Iris pigment epithelial cell (primary cell): ENCODE results near the gene EARS2.
"Not testable (repeated sequence)": the region's sequence is repeated elsewhere in the genome, so short reads cannot be mapped to it uniquely, and the experiment has no call there.

Experiments used
- DNase-seq: peaks from one replicate; pipeline ENCODE4 v3.0.0-alpha.2; 2011; ENCODE audit warnings: low read depth

The EARS2 gene

DNA sequence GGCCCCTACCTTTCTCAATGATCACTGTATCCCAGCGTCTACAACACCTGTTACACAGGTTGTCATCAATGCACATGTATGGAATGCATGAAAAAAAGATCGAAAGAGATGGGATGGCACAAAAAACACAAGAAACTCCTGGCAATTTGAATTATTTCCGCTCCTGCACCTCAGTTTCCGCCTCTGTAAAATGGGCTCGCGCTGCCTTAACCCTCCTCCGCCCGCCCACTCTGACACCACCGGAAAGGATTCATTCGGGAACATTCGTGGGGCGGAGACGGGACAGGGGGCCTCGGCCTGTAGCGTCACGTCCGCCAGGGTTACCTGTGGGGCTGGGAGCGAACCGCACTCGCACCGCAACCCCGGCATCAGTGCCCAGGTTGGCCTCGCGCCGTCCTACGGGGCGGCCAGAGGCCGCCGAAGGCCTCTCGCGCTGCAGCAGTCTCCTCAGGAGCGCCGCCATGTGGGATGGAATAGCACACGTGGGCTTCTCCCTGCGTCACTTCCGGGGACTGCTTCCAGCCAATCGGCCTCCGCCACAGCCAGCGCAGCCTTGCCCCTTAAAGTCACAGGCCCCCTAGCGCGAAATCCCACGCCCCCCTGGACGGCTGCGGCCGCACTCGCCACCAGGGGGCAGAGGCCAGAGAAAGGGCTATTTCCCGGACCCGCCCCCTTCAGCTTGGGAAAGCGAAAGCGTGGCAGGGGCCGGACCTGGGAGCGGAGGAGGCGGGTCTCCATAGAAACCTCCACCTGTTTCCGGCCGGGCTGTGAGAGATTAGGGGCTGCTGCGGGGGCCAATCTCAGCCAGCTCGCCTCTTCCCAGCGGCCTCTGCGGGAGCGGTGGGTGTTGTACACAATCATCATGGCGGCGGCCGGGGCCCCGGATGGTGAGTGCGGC, at the start of gene EARS2, which contains the start of gene UBFD1:
Gene EARS2, minus strand, starts transcription at position 470 of the 898 bp plus-strand sequence. Its CDS starts 7 bp downstream, at position 463.
Gene UBFD1, plus strand, starts transcription at position 847 of the 898 bp plus-strand sequence. Its CDS starts 16 bp downstream, at position 863.
- DNase-seq = peak; percentile 99

DNA sequence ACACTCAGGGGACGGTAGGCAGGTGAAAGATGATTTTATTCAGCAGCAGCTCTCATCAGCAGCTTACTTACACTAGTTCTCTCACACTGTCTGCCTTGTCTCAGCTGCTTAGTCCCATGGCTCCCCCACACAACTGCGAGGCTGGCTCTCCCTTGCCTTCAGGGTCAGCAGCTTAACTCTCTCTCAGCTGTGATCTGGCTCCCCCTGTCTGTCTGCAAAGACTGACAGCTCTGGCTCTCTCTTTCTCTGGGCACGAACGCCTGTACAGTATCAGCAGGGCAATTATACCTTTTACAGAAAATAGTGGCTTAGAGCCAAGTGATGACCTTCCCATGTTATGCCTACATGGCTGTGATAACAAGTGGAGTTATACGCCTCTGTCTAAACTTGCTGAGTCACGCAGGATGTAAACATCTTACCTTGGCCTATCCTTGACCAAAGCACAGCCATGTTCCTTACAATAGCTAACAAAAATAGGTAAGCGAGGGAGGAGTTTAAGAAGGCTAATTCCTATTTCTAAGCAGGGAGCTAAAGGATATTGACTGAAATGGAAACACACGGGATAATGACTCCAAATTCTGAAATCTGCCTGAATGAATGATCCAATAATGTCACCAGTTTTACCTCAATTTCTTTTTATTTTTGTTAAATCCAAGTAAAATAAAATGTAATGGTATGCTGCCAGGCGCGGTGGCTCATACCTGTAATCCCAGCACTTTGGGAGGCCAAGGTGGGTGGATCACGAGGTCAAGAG, 40.0 kb upstream of the EARS2 start:
- DNase-seq = peak; percentile 61

DNA sequence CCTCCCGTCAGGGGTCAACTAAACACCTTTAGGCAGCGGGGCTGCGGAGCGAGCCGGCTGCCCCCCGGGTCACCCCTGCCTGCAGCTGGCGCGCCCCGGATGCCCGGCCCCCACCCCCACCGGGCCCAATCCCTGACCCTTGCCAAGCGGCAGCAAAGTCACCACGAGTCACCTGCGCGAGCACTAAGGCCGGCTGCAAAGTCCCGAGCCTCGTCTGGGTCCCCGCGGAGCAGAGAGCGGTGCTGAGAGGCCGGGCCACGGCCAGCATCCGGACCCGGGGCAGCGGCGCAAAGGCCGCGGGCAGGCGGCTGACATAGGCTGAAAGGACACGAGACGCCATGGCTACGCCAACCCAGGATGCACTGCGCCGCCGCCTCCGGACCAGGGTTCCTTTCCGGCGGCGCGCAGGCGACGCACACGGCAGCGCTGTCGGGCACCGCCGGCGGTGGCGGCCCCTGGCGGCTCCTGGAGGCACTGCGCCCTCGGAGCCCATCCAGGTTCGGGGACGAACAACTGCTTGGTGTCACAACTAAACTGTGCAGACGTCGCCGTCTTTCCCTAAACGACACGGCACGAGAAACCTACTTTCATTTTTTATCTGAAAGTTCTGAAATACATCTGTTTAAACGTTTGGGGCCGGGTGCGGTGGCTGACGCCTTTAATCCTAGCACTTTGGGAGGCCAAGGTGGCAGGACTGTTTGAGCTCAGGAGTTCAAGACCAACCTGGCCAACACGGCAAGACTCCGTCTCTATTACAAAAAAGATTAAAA, 39.0 kb upstream of the EARS2 start, which contains the start of gene NDUFAB1:
Gene NDUFAB1, minus strand, starts transcription at position 366 of the 770 bp plus-strand sequence. Its CDS starts 26 bp downstream, at position 340.
- DNase-seq = peak; percentile 87

DNA sequence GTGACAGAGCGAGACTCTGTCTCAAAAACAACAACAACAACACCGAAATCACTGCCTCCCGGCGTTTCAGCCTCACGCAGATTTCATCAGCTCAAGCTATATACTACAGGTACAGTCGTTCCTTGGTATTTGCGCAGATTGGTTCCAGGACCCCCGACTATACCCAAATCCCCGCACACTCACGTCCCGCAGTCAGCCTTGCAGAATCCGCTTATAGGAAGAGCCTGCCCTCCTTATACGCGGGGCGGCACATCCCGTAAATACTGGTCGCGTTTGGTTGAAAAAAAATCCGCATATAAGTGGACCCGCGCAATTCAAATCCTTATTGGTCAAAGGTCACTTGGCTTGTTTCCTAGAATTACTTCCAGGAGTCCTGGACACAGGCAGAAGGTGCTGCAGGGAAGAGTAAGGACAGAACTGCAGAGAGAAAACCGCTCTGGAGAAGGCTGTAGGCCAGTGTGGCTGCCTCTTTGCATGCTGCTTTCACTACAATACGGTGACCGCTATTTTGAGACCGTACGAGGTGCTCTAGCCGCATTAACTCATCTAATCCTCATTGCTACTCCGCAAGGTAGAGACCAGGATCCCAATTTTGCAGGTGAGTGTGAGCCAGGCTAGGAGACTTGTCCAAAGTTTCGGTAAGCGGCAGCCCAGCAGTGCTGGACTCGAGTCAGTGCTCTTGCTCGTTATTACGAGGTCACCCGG, 38.2 kb upstream of the EARS2 start:
- DNase-seq = peak; percentile 12

DNA sequence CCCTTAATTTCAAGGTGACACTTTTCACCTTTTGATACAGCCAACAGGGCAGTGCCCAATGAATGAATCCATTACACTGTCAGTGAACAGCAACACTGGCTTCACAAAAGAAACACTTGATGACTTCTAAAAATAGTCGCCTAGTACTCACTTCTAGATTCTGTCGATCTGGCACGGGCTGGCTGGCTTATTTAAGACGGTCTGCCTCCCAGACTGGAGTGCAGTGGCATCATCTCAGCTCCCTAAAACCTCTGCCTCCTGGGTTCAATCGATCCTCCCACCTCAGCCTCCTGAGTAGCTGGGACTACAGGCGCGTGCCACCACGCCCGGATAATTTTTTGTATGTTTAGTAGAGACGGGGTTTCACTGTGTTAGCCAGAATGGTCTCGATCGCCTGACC, 37.0 kb upstream of the EARS2 start:
- no peak for DNase-seq

DNA sequence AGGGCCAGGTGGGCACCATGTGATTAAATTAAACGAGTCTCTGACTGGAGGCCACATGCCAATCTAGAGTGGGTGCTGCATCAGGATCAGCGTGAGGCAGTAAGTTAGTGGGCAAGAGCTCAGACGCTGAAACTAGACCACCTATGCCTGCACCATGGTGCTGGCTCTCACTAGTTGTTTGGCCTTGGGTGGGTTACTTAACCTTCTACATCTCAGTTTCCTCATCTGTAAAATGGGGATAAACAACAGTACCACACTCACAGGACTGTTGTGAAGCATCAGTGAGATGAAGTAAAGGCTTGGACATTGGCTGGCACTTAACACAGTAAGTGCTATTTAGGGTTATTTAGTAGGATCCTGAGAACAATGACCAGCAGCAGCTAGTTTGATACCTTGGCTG, 33.0 kb upstream of the EARS2 start:
- DNase-seq = no peak

DNA sequence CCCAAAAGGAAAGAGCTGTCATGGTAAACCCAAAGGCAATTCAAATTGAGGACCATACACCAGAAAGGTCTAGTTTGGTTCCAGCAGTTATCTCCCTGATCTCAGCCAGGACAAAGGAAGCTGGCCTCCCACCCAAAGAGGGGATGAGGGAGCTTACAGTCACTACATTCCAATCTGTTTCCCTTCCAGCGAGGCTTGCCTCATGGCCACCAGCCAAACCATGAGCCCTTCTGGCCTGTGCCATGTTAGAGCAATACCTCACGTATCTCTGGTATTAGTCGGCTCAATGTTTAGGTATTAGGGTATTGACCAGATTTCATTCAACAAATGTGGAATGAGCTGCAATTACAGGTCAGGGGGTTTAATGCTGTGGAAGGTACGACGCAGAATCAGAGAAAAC, 30.6 kb upstream of the EARS2 start:
- peak; percentile 95 for DNase-seq

DNA sequence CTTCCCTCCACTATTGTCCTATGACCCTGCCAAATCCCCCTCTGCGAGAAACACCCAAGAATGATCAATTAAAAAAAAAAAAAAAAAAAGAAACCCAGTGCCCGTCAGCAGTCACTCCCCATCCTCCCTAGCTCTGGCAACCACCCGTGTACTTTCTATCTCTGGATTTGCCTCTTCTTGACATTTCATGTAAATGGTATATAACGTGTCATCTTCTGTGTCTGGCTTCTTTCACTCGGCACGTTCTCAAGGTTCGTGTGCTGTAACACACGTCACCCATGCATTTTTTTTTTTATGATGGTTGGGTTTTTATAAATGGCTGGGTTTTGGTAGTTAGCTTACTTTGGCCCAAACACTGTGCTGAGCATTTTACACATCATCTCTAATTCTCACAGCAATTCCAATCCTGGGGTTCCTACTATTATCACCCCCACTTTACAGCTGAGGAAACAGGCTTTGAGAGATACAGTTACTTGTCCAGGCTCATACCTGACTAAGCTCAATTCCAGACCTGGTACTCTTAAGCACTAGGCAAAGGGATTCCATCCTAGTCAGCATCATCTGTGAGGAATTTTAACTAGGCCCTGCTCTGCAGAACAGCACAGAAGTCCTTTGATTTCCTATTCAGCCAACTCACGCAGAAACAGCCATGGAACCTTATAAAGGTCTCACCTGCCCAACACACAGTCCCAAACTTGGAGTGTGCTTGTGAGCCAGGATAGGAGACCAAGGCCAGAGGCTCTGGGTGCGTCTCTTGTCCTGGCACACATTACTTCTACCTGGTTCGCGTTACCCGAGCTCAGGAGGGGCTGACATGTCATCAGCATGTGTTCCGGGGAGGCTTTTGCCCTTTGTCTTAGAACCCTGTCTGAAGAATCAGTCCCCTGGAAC, 27.3 kb upstream of the EARS2 start:
- DNase-seq = no peak

DNA sequence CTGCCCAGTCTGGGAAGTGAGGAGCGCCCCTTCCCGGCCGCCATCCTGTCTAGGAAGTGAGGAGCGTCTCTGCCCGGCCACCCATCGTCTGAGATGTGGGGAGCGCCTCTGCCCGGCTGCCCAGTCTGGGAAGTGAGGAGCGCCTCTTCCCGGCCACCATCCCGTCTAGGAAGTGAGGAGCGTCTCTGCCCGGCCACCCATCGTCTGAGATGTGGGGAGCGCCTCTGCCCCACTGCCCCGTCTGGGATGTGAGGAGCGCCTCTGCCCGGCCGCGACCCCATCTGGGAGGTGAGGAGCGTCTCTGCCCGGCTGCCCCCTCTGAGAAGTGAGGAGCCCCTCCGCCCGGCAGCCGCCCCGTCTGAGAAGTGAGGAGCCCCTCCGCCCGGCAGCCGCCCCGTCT, 26.1 kb upstream of the EARS2 start:
- not testable (repeated sequence) for DNase-seq

DNA sequence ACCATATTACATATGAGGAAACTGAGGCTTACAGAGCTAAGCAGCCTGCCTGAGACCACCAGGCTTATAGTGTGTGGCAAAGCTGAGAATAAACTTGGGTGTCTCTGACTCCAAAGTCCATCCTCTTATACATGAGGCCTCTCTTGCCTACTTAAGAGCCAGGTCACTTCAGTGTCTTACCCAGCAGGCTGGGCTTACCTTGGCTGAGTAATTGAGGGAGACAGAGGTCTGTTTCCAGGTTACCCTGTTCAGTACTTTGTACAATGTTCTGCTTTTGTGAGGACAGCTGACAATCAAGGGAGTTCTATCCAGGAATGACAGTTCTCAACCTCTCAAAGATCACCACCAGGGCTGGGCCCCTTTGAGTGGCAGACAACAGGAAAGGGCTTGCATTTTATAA, 24.6 kb upstream of the EARS2 start:
- no peak for DNase-seq

DNA sequence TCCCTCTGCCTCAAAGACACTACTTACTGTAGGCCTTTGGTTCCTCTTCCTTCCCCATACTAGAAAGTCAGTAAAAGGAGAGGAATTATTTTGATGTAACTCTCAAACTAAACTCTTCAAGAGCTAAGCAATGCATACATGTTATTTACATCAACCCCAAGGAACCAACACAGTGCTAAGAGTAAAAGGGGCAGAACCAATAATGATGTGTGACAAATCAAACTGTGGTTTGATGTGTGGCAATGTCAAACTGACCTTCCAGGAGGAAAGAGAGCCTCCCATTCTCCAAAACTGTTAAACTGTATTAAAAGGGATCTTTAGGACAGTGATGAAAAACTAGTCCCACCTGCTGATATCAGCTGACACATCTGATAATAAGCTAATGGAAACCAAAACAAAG, 23.2 kb upstream of the EARS2 start:
- no peak for DNase-seq

DNA sequence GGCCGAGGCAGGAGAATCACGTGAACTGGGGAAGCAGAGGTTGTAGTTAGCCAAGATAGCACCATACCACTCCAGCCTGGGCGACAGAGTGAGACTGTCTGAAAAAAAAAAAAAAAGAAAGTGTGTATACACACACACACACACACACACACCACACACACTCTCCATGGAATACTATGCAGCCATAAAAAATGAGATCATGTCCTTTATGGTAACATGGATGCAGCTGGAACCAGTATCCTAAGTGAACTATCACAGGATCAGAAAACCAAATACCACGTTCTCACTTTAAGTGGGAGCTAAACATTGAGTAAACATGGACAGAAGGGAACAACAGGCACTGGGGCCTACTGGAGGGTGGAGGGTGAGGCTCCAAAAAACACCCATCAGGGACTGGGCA, 22.2 kb upstream of the EARS2 start:
- DNase-seq = no peak

DNA sequence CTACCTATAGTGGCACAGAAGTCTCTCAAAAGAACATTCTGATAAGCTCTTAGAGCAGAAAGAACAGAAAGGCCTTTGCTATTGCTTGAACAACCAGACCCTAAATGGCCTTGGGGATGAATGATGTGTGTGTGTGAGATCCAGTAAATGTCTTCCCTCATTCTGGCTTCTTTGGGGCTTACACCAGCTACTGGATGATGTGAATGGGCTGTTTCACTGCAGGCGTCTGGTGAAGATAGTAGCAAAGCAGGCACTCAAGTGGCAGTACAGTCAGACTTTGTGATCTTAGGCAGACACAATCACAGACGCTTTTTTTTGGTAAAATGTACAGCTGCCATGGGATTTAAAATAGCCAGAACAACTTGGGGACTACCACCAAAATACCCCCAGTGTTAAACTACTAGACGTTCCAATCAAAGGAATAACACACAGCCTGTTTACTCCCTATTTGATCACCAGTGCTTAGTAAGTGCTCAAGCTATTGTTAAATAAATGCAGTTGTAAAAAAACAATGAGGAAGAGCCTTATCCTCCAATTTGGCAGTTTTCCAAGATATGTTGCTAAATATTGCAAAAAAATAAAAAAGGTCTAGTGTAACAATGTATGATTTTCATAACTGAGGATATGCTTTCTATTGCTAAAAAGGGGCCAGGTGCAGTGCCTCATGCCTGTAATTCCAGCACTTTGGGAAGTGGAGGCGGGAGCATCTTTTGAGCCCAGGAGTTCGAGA, 21.1 kb upstream of the EARS2 start:
- DNase-seq = peak; percentile 45

DNA sequence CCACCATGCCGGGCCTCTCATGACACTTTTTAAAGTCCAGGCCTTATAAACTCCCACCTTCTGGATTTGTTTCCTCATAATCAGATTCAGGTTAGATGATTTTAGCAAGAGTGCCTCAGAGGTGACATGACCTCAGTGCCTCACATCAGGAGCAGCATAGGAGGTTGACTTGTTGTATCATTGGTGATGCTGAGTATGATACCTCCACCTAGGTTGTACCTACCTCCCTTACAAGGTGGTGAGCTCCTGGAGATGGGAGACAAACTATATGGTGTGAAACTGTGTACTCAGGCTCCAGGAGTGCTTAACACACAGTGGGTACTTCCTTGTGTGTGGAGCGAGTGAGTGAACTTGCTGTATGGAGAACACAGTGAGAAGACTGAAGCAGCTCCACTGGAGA, 20.3 kb upstream of the EARS2 start:
- no peak for DNase-seq

DNA sequence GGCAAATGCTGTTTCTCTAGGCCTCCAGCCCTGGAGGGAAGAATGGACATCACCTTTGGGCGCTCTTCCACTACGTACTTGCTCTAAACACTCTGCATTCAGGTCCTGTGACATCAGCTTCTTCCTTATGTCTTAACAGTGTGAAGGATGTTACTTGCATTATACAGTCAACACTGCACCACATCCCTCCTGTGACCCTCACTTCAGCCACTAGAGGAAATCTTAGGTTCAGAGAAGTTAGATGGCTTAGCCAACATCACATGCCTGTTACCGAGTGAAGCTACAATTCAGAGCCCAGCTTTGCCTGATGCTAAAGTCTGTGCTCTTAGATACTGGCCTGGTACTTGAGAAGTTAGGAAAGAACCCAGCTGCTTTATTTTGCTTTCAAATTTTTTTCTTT, 18.7 kb upstream of the EARS2 start:
- DNase-seq = no peak

DNA sequence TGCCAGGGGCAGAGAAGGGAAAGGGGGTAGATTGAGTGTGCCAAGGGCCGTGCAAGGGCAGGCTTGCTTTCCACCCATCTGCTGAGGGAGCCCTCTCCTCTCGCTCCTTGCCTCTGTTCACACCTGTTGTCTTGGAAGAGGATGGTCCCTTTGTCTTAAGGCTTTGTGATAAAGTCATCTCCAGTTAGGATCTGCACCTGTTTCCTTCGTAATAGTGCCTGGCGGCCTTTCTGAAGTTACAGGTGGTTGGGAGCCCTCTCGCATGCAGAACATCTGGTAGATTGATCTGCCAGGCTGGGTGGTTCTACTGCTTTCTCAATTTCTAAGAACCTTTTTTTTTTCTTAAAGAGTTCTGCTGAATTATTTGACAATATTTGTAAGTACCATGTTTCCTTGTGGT, 16.7 kb upstream of the EARS2 start:
- no peak for DNase-seq

DNA sequence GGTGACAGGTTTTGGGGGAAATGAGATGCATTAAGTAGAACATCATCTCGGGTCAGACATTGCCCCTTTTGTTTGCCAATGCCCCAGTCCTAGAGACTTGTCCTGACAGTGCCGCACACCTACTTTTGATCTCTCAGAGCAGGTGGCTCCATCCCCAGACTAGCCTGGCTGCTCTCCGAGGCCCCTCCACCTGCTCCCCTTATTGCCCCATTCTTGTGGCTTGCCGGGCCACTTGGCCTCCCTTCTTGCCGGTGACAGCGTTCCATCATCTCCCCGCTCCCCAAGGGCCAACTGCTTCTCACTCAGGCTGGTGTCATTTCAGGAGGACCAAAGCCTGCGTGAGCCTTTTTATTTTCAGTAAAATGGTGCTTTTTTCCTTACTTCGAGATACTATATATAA, 15.2 kb upstream of the EARS2 start:
- DNase-seq = no peak

DNA sequence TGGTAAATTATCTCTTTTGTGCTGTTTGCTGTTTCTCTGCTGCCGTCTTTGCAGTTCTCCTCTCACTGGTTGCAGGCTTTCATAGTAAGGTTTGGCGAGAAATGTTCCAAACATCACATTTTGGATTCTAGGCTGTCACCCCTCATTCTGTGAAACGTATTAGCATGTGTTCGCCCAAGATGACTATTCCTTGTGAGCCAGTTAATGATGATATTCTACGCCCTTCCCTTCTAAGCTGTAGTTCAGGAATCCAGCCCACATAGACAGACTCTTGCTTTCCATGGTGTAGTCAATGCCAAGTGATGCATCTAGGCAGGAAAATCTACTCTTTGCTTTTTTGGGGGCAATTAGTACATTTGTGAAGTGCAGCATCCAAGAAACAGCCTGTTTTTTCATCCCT, 14.7 kb upstream of the EARS2 start:
- DNase-seq = no peak

DNA sequence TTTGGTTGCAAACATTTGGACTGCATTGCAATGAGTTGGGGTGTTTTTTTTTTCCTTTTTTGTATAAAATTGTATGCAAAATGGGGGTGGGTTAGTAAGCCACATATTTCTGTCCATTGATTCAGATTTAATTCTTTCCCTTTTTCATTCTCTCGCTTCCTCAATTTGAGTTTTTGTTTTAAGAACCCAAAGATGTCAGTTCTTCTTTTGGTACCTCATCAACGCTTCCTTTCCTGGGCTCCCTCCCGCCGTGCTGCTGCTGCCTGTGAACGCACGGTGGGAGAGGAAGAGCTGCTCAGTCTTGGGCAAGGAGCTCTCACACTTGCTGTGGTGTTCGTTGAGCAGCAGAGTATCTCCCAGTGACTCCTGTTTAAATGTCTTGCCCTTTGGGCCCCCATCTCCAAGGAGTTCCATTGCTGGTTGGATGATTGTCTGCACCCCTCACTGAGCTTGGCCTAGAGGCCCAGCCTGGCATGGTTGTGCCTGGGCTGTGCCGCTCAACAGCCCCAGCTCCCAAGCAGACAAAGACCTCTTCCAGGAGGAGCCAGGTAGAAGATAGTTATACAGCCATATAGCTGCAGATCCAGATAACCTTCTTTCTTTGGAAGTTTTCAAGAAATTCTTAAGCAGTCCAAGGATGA, 14.0 kb upstream of the EARS2 start:
- DNase-seq = no peak
